GM18867 (cell line): ENCODE results near the gene CGB1.
"Not testable (repeated sequence)": the region's sequence is repeated elsewhere in the genome, so short reads cannot be mapped to it uniquely, and the experiment has no call there.

ENCODE experiments used
- ATAC-seq: cut with Tn5 transposase; IDR thresholded peaks from one replicate; pipeline ENCODE4 v1.9.1; 2021; ENCODE audit warnings: mild to moderate bottlenecking, moderate library complexity; ENCODE audit not compliant: unreplicated experiment

CGB1 gene

DNA sequence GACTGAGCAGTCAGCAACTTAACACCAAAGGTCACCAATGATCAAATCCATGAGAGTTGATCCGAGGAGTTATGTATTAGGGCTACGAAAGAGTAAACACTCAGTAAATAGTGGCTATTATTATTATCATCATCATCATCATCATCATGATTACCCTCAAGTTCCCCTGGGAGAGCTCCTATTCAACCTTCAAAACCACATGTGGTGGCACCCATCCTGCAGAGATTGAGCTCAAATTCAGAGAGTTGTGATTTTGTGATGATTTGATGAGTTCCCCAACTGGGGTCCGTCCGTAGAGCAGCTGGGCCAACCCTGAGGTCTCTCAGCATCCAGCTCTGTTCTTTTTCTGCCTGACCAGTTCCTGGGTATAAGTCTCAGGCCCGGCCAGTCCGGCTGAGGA, 11.6 kb downstream of the CGB1 start:
- not testable (repeated sequence) for ATAC-seq

DNA sequence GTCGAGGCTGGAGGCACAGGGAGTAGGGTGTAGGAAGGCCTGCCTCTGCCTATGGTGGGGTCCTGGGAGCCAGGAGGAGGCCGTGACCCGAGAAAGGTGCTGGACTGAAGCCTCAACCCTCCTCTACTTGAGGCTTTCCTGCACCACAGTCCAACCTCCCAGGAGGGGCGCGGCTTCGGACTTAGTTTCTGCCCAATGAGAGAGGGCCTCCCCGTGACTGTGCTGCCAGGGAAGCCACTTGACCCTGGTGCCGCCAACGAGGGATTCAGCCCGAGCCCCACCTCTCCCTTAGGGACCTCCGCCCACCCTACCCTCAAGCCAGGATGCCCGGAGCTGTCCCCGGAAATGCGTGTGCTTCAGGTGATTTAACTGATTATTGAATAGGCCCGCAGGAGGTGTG, 12.5 kb downstream of the CGB1 start, which contains the start of gene CGB3:
Gene CGB3 (minus strand): TSS at position 101 of the 400 bp plus-strand sequence. CDS start 362 bp downstream, outside the sequence.
- not testable (repeated sequence) for ATAC-seq

DNA sequence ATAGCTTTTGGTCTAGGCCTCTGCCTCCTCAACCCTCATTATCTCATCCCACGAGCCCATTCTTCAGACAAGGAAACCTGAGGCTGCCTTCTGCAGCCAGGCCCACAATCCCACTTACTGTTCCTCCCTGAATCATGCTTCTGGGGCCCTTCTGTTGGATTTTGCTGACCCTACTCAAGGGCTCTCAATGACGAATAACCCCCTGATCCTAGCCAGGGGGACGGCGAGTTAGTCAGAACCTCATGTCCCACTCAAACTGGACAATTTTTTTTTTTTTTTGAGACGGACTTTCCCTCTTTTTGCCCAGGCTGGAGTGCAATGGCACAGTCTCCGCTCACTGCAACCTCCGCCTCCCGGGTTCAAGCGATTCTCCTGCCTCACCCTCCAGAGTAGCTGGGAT, 14.6 kb downstream of the CGB1 start:
- no peak for ATAC-seq

DNA sequence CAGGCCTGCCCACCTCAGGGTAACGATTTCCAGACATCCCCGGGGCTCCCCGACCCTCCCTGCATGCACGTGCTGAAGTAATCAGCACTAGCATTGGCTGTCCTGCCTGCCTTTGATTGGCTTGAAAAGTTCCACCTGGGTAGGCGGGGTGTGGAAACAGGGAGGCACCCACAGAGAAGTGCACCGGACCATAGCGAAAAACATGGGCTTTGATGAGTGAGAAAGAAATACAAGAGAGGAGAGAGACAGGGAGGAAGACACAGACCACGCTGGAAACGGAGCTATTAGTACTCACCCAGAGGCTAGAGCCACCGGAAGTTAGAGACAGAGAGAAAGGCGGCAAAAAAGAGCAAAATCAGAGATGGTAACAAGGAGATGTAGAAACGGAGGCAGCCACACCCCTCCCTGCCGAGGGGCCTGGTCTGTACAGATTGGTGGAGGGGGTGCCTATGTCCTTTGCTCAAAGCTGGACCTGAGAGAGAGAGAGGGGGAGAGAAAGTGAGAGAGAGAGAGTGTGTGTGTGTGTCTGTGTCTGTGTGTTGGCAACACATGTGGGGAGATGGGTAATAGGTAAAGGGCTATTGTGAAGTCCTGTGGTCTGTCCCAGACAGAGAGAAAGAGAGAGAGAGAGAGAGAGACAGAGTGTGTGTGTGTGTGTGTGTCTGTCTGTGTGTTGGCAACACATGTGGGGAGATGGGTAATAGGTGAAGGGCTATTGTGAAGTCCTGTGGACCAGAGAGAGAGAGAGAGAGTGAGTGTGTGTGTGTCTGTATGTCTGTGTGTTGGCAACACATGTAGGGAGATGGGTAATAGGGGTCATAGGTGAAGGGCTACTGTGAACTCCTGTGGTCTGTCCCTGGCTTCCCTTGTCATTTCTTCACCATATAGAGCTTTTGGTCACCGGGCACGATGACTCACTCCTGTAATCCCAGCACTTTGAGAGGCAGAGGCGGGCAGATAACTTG, 15.5 kb downstream of the CGB1 start:
- ATAC-seq = no peak

DNA sequence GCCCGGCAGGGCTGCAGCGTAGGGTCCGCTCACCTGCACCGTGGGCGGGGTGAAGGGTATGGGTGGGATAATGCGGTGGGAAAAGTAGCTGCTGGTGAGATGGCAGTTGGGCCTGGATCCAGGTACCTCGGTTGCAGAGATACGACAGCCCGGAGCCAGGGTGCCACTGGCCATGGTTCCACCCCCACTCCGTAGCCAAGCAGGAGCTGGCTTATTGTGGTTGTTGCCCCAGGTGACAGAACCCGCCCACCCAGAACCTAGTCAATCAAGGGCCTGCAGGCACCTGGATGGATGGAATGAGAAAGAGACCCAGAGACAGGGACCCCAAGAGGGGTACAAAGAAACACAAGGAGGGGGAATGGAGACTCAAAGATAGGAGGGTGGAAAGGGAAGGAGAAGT, 16.4 kb downstream of the CGB1 start:
- ATAC-seq = no peak

DNA sequence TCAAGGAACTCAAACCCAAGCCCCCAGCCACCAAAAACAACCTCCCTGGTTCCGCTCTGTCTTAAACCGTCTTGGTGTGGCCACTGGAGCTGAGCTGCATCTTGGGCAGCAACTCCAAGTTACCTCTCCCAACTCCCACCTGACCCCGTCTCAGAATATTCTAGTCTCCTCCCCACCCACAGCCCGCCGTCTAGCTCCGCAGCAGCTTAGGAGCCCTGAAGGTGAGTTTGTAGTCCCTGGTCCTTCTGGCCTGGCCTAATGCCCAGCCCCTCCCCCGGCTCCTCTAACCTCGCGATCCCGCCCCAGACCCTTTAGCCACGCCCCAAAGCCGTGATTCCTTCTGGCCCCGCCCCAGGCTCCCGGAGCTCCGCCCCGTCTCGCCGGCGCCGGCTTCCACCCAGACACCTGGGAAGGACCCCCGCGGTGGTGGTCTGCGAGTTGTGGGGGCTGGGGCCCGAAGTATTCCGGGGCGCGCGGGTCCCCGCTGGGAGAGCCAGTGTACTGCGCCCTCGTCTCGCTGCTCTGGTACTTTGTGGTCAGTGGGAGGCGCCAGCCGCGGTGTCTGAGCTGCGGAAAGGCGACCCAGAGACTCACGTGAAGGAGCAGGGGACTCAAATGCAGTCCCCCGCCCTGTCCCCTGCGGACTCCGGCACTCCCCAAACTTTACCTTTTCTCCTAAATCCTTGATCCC, 17.3 kb downstream of the CGB1 start:
- no peak for ATAC-seq

DNA sequence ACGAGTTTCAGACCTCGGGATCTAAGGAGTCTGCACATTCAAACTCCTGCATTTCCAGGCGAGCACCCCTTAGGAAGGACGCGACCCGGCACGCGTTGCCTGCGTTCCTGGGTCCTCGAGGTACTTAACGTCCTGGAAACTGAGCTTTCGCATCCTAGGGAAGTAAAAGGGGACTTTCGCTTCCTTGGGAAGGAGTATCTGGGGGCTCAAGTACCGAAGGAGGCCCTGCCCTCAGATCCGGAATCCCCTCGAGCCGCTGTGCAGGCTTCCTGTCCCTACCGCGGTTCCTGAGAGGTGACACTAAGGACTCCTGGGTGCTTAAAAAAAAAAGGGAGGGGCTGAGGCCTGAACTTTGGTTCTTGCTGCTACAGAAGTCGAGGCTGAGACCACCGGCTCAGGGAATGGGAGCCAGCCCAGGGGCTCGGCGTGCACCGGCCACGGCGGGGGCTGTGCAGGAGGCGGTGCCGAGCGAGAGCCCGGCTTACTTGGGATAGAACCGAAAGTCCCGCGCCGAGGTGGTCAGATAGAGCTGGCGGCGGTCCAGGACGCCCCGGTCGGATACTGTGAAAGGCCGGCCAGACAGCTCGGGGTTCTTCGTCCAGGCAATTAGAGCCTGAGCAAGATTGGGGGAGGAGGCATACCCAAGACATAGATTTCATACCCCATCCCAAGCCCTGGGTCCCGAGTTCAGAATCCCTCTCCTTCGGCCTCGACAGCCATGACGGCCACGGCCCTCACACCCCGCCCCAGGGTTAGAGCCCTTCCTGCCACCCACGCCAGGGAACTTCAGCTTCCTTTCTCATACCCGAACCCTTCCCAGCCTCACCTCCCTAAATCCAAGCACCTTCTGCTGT, 18.1 kb downstream of the CGB1 start:
- not testable (repeated sequence) for ATAC-seq

DNA sequence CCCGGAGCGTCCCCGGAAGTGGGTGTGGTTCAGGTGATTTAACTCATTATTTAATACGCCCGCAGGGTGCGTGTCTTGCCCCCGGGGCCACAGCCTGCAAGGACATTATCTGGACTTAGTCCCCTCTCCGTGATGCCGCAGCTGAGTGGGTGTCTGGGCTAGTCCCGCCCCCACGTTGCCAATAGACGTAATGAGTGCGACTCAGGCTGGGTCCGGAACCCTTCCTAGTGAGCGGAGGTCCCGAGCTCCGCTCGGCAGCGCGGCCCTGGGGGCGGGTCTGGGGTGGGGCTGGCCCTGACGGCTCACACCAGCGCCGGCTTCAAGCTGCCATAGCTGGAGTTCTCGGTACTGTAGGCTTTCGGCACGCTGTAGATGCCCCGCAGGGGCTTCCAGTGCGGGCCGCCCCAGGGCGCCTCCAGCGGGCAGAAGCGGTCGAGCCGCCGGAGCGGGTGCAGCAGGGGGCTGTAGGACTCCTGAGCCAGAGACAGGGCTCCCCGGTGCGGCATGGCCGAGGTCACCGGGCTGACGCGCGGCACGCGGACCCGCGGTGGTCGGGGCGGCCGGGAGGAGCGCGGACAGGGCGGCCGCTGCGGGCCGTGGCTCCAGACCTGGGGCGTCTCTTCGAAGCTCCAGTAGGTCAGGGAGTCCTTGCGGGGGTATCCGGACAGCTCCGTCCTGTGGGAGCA, 18.9 kb downstream of the CGB1 start:
- no peak for ATAC-seq

DNA sequence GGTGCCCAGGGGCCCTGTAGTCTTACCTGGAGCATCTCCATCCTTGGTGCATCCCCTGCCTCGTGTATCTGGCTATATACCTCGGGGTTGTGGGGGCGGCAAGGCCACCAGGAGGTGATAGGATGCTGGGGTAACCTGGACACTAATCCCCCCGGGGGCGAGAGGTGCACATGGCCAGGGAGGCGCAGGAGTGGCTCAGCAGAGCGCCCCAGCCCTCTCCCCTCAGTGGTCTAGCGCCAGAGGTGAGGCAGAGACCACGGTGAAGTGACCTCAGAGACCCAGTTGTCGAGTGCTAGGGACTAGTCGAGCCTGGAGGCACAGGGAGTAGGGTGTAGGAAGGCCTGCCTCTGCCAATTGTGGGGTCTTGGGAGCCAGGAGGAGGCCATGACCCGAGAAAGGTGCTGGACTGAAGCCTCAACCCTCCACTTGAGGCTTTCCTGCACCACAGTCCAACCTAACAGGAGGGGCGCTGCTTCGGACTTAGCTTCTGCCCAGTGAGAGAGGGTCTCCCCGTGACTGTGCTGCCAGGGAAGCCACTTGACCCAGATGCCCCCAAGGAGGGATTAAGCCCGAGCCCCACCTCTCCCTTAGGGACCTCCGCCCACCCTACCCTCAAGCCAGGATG, 19.5 kb downstream of the CGB1 start, which contains the start of gene LHB:
Gene LHB (minus strand): TSS at position 51 of the 625 bp plus-strand sequence. CDS start 10 bp downstream, at position 41.
- no peak for ATAC-seq

DNA sequence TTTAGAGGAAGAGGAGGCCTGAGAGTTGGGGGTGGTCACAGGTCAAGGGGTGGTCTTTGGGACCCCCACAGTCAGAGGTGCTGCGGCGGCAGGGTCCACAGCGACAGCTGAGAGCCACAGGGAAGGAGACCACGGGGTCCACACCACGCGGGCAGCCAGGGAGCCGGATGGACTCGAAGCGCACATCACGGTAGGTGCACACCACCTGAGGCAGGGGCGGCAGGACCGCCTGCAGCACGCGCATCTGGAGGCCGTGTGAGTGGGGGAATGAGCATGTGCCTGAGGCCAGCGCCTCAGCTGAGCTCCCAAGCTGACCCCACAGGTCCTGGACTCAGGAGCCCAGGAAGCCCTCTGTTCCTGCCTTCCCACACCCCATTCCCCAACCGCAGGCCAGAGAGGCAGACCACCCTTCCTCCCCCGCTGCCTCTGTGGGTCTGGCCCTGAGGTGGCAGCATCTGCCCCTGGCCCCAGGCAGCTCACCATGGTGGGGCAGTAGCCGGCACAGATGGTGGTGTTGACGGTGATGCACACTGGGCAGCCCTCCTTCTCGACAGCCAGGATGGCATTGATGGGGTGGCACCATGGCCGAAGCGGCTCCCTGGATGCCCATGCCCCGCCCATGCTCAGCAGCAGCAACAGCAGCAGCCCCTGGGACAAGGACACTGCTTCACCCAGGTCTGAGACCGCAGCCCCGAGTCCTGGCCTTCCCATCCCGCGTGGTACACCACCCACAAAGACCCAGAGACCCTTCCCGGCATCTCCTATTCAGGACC, 20.4 kb downstream of the CGB1 start:
- ATAC-seq = no peak

DNA sequence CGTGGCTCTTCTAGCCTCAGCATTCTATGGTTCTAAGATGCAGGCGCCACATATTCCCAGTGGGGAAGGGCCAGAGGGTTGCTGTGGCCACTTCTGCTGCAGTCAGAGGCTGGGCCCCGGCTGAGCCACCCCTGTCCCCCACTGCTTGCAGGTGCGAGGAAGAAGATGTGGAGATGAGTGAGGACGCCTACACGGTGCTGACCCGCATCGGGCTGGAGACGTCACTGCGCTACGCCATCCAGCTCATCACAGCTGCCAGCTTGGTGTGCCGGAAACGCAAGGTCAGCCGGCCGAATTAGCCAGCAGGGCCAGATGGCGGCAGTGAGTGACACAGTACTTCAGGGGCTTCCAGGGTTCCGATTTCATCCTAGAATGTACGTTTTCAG, 21.8 kb downstream of the CGB1 start:
- ATAC-seq = no peak

DNA sequence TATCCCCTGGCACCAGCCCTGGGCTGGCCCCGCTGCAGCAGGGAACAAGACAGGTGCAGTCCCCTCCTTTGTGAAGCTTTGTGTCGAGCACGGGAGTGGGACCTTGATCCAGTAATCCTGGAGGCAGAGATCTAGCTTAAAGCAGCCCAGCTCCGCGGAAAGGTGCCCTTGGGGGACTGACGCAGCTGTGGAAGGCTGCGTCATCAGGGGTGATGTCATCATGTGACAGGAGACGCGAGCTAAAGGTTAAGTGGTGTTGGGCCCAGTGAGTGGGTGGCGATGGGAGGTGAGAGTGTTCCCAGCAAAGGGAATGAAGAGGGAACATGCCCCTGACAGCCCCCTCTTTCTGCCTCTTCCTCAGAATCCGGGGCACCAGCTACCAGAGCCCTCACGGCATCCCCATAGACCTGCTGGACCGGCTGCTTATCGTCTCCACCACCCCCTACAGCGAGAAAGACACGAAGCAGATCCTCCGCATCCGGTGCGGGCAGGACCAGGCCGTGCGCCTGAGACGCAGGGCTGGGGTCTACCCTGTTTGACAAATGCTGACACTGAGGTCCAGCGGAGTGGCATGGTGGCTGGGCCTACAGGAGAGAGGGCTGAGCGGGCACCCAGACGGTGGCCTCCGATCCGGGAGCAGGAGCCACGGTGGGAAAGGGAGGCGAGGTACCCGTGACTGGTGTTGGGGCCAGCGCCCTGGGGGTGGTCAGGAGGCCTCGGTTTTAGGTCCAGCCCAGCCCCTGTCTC, 22.4 kb downstream of the CGB1 start:
- ATAC-seq = no peak

DNA sequence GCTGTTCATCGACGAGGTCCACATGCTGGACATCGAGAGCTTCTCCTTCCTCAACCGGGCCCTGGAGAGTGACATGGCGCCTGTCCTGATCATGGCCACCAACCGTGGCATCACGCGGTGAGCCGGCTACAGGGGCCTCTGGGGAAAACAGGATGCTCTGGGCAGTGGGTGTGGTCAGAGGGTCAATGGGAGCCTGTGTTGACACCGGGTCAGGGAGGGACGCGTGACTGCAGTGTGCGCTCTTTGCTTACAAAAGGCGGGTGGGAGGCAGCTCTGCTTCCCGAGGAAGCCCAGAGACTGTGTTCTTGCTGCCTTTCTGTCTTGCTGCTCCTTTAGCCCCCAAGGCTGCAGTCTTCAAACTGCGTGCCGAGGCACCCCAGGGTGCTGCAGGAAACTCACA, 25.5 kb downstream of the CGB1 start:
- ATAC-seq = no peak

DNA sequence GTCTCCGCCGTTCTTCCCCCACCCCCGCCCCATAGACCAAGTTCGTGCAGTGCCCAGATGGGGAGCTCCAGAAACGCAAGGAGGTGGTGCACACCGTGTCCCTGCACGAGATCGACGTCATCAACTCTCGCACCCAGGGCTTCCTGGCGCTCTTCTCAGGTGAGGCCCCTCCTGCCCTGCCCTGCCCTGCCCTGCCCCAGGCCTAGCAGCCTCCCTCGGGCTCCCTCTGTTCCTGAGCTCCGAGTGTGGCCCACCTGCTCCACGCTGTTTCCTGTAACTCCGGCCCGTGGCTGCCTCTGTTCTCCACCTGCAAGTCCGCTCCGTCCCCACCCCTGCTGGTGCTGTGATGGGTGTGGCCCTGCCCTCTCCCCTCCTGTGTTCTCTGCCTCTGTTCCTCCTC, 26.2 kb downstream of the CGB1 start:
- ATAC-seq = no peak

DNA sequence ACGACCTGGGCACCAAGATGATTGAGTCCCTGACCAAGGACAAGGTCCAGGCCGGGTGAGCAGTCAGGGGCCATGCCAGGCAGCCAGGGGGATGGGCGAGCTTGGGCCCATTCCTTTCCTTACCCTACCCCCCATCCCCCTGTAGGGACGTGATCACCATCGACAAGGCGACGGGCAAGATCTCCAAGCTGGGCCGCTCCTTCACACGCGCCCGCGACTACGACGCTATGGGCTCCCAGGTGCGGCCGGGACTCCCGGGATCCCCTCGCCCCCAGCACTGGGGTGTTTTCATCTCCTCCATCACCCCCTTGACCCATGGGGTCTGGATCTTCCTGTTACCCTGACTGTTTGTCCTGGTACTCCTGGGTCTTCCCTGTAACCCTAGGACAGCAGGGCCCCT, 26.9 kb downstream of the CGB1 start:
- no peak for ATAC-seq

DNA sequence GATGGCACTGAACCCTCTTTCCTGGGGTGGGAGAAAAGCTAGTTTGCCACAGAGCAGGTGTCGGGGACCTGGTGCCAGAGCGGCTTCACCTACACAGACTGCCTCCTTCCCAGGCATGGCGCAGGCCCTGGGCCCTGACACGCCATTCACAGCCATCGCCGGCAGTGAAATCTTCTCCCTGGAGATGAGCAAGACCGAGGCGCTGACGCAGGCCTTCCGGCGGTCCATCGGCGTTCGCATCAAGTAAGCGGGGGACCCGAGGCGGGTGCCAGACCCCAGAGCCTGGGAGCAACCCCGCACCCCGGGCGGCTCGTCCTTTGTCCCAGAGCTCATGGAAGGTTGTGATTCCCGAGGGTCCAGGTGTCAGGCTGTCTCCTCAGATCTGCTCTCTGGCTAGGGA, 29.8 kb downstream of the CGB1 start:
- ATAC-seq = no peak

DNA sequence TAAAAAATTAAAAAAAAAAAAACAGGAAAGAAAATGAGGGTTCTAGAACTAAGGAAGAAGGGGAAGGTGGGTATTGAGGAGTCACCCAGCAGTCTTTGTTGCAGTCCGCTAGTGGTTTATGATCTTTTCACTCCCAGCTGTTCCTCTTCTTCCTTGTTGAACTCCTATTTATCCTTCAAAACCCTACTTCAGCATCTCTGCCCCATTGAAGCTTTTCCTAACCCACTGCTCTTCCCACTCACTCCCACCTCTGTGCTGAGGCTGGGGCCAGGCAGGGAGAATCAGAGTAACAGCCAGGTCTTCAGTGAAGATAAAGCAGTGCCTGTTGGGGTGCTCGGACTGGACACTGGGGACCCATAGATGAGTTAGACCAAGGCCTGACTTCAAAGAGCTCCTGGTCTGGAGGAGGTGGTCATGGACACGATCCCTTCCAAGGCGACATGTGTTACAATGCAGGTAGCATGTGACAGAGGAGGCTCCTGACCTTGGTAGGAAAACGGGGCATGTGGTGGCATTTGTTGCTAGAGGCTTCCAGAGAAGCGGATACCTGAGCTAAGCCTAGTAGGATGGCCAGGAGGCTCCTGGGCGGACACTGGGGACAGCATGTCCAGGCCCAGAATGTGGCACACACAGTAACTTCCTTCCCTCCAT, 31.6 kb downstream of the CGB1 start:
- ATAC-seq = no peak

DNA sequence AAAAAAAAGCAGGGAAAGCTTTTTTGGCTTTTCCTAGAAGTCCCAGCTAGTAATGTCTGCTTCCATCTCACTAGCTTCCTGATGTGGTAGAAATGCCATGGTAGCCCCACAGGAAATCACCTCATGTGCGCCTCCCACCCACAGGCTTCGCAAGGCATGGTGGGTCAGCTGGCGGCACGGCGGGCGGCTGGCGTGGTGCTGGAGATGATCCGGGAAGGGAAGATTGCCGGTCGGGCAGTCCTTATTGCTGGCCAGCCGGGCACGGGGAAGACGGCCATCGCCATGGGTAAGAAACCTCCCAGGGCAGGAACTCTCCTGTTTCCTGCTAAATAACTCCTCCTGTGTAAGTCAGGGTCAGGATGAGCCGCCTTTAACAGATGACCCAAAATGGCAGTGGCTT, 32.6 kb downstream of the CGB1 start:
- no peak for ATAC-seq
